Endothelial cell of umbilical vein (primary cell): ENCODE measurements around the gene ANKRD44. TPM values are rescaled to one million over a fixed set of nuclear protein-coding genes. Genes with fewer than 3 reads are reported as not detected.

Experiments used
- BruUV-seq: library from RNA; stranded (reverse); fragments of 400-500 nt; replicated peaks from 2 replicates; lab custom pipeline; 2021; lab: Mats Ljungman, UMichigan
- CTCF ChIA-PET: fragments of 300-600, 350-600 bp; sonication (Branson Sonifier 250); formaldehyde crosslinking; loops from one replicate; lab custom pipeline; 2021; ENCODE audit warnings: antibody characterized with exemption, inconsistent platforms; lab: Charles Lee
- POLR2A ChIA-PET: fragments of 300-600, 350-600 bp; sonication (Branson Sonifier 250); formaldehyde crosslinking; loops from one replicate; lab custom pipeline; 2021; ENCODE audit warnings: antibody characterized with exemption, inconsistent platforms; lab: Charles Lee
- DNase-seq: peaks from one replicate; pipeline ENCODE4 v3.0.0-alpha.2; 2011; ENCODE audit warnings: low read depth, low spot score
- FAIRE-seq: peaks from 2 replicates; lab custom pipeline; 2011; peaks lifted over from hg19 to GRCh38; lab: Jason Lieb, UNC
- H2AFZ ChIP-seq: 2 replicates; pipeline ENCODE4 v1.6.0; 2012; ENCODE audit warnings: low read depth, low read length, control low read depth, inconsistent platforms
- H3K27ac ChIP-seq: 2 replicates; pipeline ENCODE4 v1.5.1; 2011; ENCODE audit warnings: low read depth, mild to moderate bottlenecking, control low read depth, low read length, moderate library complexity; ENCODE audit not compliant: insufficient read depth
- H3K27me3 ChIP-seq, 2 experiments: 2 replicates each; pipeline versions ENCODE4 v1.6.0 to v1.6.1; 2011; ENCODE audit warnings: low read length in 2 of 2, mixed read lengths in 1 of 2; ENCODE audit not compliant: control insufficient read depth in 2 of 2, insufficient read depth in 2 of 2
- H3K36me3 ChIP-seq, 2 experiments: 2 replicates in 1 of 2; 3 replicates in 1 of 2; pipeline ENCODE4 v1.5.1; 2011; ENCODE audit warnings: low read length in 2 of 2, mild to moderate bottlenecking in 1 of 2, moderate library complexity in 1 of 2; ENCODE audit not compliant: control insufficient read depth in 2 of 2, insufficient read depth in 2 of 2; ENCODE audit errors: extremely low read depth in 1 of 2
- H3K4me1 ChIP-seq: 3 replicates; pipeline ENCODE4 v1.5.1; 2011; ENCODE audit warnings: mild to moderate bottlenecking, low read length; ENCODE audit not compliant: control insufficient read depth, insufficient read depth; ENCODE audit errors: extremely low read depth
- H3K4me2 ChIP-seq: 2 replicates; pipeline ENCODE4 v1.6.1; 2011; ENCODE audit warnings: low read length, control low read depth, mixed read lengths; ENCODE audit not compliant: insufficient read depth
- H3K4me3 ChIP-seq, 3 experiments: fragments of 200-600 bp in 1 of 3; sonication (generic), shearing (Covaris generic) in 1 of 3; replicated peaks in 1 of 3; 2 replicates each; pipeline ENCODE4 v1.5.1; 2011 to 2016; ENCODE audit warnings: control low read depth in 3 of 3, low read length in 3 of 3, mild to moderate bottlenecking in 2 of 3, inconsistent platforms in 1 of 3, low read depth in 1 of 3, moderate library complexity in 1 of 3; ENCODE audit not compliant: insufficient read depth in 1 of 3
- H3K79me2 ChIP-seq: 2 replicates; pipeline ENCODE4 v1.6.0; 2012; ENCODE audit warnings: low read length, inconsistent platforms; ENCODE audit not compliant: control insufficient read depth, insufficient read depth
- H3K9ac ChIP-seq: replicated peaks from 2 replicates; pipeline ENCODE3; 2011; ENCODE audit warnings: low read length, control low read depth; ENCODE audit not compliant: insufficient read depth; ENCODE audit errors: extremely low read depth
- H3K9me1 ChIP-seq: replicated peaks from 3 replicates; pipeline ENCODE4 v1.6.0; 2011; ENCODE audit warnings: mild to moderate bottlenecking, low read length; ENCODE audit not compliant: control insufficient read depth, insufficient read depth; ENCODE audit errors: extremely low read depth
- H3K9me3 ChIP-seq: replicated peaks from 2 replicates; pipeline ENCODE4 v1.5.1; 2012; ENCODE audit warnings: low read length, inconsistent platforms; ENCODE audit not compliant: control insufficient read depth, insufficient read depth
- H4K20me1 ChIP-seq: replicated peaks from 2 replicates; pipeline ENCODE3; 2011; ENCODE audit warnings: mild to moderate bottlenecking, low read length; ENCODE audit not compliant: control insufficient read depth, insufficient read depth; ENCODE audit errors: extremely low read depth
- EZH2 ChIP-seq: IDR thresholded peaks from 2 replicates; pipeline ENCODE4 v1.6.1; 2012; ENCODE audit warnings: borderline replicate concordance, low read depth, mild to moderate bottlenecking, moderate library complexity, low read length, inconsistent platforms; ENCODE audit not compliant: severe bottlenecking
- FOS ChIP-seq: IDR thresholded peaks from 2 replicates; pipeline ENCODE4 v1.6.1; 2011; ENCODE audit warnings: mild to moderate bottlenecking, low read length, moderate library complexity, borderline replicate concordance; ENCODE audit not compliant: insufficient read depth
- GATA2 ChIP-seq: IDR thresholded peaks from 2 replicates; pipeline ENCODE4 v1.7.0; 2011; ENCODE audit warnings: low read depth, mild to moderate bottlenecking, moderate library complexity, mixed read lengths, low read length; ENCODE audit not compliant: insufficient read length, insufficient read depth
- JUN ChIP-seq: IDR thresholded peaks from 2 replicates; pipeline ENCODE4 v1.6.1; 2011; ENCODE audit warnings: borderline replicate concordance, low read depth; ENCODE audit not compliant: insufficient read length, insufficient read depth
- POLR2A ChIP-seq: IDR thresholded peaks from 2 replicates; pipeline ENCODE4 v1.6.1; 2012; ENCODE audit warnings: low read depth, mild to moderate bottlenecking, control low read depth, low read length
- POLR2AphosphoS5 ChIP-seq: IDR thresholded peaks from 2 replicates; pipeline ENCODE4 v1.6.1; 2012; ENCODE audit warnings: low read depth, mild to moderate bottlenecking, control low read depth, low read length, moderate library complexity; ENCODE audit not compliant: insufficient read depth
- dilution Hi-C: fragments of 300-500 bp; cut with MboI; formaldehyde crosslinking; loops from one replicate; pipeline ENCODE4 v1.15.0; 2019; ENCODE audit warnings: low sequenced_read_pairs; ENCODE audit not compliant: extremely low pct_ligation_motif_present
- intact Hi-C: fragments of 100-400 bp; cut with micrococcal nuclease; formaldehyde crosslinking; loops from one replicate; pipeline ENCODE4 v1.10.0; 2022
- polyA plus RNA-seq, 4 experiments: library from polyadenylated mRNA; depleted of rRNA in 3 of 4; stranded (reverse) in 3 of 4; unstranded in 1 of 4; fragments of >200 nt; gene quantifications; 2 replicates each; pipeline versions ENCODE4 v1.2.1 to v1.2.3, GENCODE V29; 2011 to 2012; ENCODE audit warnings: missing spikeins in 1 of 4
- total RNA-seq: library from RNA; stranded (reverse); gene quantifications from 2 replicates; pipeline ENCODE4 v1.2.3, GENCODE V29; 2021
- TF ChIP-seq, protein P1 (sequence below): IDR thresholded peaks from 2 replicates; pipeline ENCODE4 v1.6.1; 2011; ENCODE audit not compliant: insufficient read depth, insufficient read length
- TF ChIP-seq, protein P2 (sequence below), 2 donors: IDR thresholded peaks; 1 replicate in 1 of 2; 2 replicates in 1 of 2; pipeline ENCODE4 v1.5.1; 2011; ENCODE audit warnings: low read length in 2 of 2, mild to moderate bottlenecking in 2 of 2, moderate library complexity in 2 of 2, control low read depth in 1 of 2, inconsistent platforms in 1 of 2, low read depth in 1 of 2; ENCODE audit not compliant: insufficient read depth in 1 of 2; ENCODE audit errors: extremely low read depth in 1 of 2

Gene ANKRD44
- total and polyA plus RNA-seq, 2 donors (not counting 3 experiments of a cell fraction or from before 2014, with no cell fraction given) = 3.4 to 6.1 TPM

DNA sequence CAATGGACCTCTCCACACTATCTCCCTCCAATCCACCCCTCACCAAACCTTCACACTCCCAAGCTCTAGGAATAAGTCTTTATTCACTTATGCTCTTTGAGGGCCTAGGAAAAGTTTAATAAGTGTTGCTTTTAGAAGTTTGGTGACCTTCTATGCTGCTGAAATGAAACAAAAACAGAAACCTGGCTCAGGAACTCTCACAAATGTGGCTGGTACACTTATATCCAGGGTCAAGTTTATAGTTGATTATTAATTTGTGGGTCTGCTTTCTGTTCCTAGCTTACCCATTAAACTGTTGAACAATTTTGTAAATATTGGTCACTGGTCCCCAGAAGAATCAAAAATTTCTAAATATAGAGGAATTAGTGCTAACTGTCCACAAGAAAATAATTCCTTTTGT, 14.2 kb upstream of the ANKRD44 start:
- no TSS peak for BruUV-seq
- Histone ChIP-seq H3K4me3 (no peak overlapping the region), H4K20me1 (no peaks in the 10 kb centered on the region), H3K9me3 (no peaks in the 10 kb centered on the region), H3K9ac (no peak overlapping the region), H3K79me2 (no peaks in the 10 kb centered on the region), H3K4me1 (no peaks in the 10 kb centered on the region), H3K4me2 (no peak overlapping the region), H3K27ac (no peak overlapping the region), H3K9me1 (no peaks in the 10 kb centered on the region), H2AFZ (no peak overlapping the region), H3K36me3 (no peaks in the 10 kb centered on the region), H3K27me3 (peaks cover 14 to 25% of the 10 kb centered on the region in 2 experiments)
- DNase-seq (no peak), FAIRE-seq (no peak)
- intact Hi-C loops = loop anchor here (5.0 kb wide), 1 partner anchor 52 kb away; no protein-coding TSS in a partner anchor
- ChIA-PET POLR2A (no interaction called here), CTCF (no interaction called here)
- TF ChIP-seq FOS = no peak
- no peak for TF ChIP-seq JUN
- no peak for TF ChIP-seq EZH2
- TF ChIP-seq POLR2A = no peak
- no peak for TF ChIP-seq GATA2
- no peak for TF ChIP-seq POLR2AphosphoS5
- TF ChIP-seq, protein P1, sequence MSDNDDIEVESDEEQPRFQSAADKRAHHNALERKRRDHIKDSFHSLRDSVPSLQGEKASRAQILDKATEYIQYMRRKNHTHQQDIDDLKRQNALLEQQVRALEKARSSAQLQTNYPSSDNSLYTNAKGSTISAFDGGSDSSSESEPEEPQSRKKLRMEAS = no peak
- TF ChIP-seq, protein P2, sequence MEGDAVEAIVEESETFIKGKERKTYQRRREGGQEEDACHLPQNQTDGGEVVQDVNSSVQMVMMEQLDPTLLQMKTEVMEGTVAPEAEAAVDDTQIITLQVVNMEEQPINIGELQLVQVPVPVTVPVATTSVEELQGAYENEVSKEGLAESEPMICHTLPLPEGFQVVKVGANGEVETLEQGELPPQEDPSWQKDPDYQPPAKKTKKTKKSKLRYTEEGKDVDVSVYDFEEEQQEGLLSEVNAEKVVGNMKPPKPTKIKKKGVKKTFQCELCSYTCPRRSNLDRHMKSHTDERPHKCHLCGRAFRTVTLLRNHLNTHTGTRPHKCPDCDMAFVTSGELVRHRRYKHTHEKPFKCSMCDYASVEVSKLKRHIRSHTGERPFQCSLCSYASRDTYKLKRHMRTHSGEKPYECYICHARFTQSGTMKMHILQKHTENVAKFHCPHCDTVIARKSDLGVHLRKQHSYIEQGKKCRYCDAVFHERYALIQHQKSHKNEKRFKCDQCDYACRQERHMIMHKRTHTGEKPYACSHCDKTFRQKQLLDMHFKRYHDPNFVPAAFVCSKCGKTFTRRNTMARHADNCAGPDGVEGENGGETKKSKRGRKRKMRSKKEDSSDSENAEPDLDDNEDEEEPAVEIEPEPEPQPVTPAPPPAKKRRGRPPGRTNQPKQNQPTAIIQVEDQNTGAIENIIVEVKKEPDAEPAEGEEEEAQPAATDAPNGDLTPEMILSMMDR (IDR thresholded peaks at IDR 0.05; ENCODE audit: extremely low read depth in 1 of 2, insufficient read depth in 1 of 2, low read depth in 1 of 2, low read length in 2 of 2) = no peak
- dilution Hi-C loops = no loop called here
